GM23338 (cell line): Measurements from ENCODE around the gene YIPF5. TPM values are rescaled to one million over a fixed set of nuclear protein-coding genes. Genes with fewer than 3 reads are reported as not detected.

Experiments
- ATAC-seq: fragments of 200-7000 bp; cut with Tn5 transposase; 3 replicates; pipeline ENCODE4 v1.9.1; 2020
- DNase-seq: peaks from one replicate; pipeline ENCODE4 v3.0.0-alpha.2; 2015; ENCODE audit warnings: low spot score
- H2AFZ ChIP-seq: fragments of 200-600 bp; sonication (generic); 2 replicates; pipeline ENCODE4 v1.8.0; 2016; ENCODE audit warnings: antibody characterized with exemption, mild to moderate bottlenecking, moderate library complexity
- H3F3A ChIP-seq: fragments of 200-600 bp; sonication (generic); replicated peaks from 2 replicates; pipeline ENCODE4 v1.8.0; 2017; ENCODE audit warnings: antibody characterized with exemption, mixed run types, low read depth
- H3K27ac ChIP-seq: fragments of 200-600 bp; sonication (generic); 2 replicates; pipeline ENCODE4 v1.6.1; 2016; ENCODE audit warnings: low read depth
- H3K27me3 ChIP-seq: fragments of 200-600 bp; sonication (generic); 2 replicates; pipeline ENCODE4 v1.8.0; 2016; ENCODE audit warnings: mild to moderate bottlenecking, mixed run types, moderate library complexity; ENCODE audit not compliant: insufficient read depth
- H3K36me3 ChIP-seq: fragments of 200-600 bp; sonication (generic); 2 replicates; pipeline ENCODE4 v1.8.0; 2016; ENCODE audit warnings: mild to moderate bottlenecking; ENCODE audit not compliant: insufficient read depth
- H3K4me1 ChIP-seq: fragments of 200-600 bp; sonication (generic); 2 replicates; pipeline ENCODE4 v1.8.0; 2016; ENCODE audit warnings: mild to moderate bottlenecking, moderate library complexity; ENCODE audit not compliant: insufficient read depth
- H3K4me2 ChIP-seq: fragments of 200-600 bp; sonication (generic); 2 replicates; pipeline ENCODE4 v1.7.1; 2017; ENCODE audit warnings: mixed run types
- H3K4me3 ChIP-seq: fragments of 200-600 bp; sonication (generic); 2 replicates; pipeline ENCODE4 v1.6.1; 2016; ENCODE audit warnings: mixed run types
- H3K79me2 ChIP-seq: fragments of 200-600 bp; sonication (generic); replicated peaks from 2 replicates; pipeline ENCODE4 v1.8.0; 2017; ENCODE audit warnings: mild to moderate bottlenecking; ENCODE audit not compliant: insufficient read depth
- H3K9me2 ChIP-seq: fragments of 200-600 bp; sonication (generic); 2 replicates; pipeline ENCODE4 v1.8.0; 2017; ENCODE audit not compliant: insufficient read depth
- H4K20me1 ChIP-seq: fragments of 200-600 bp; sonication (generic); replicated peaks from 2 replicates; pipeline ENCODE4 v1.8.0; 2017; ENCODE audit warnings: mild to moderate bottlenecking; ENCODE audit not compliant: insufficient read depth
- H3K27ac Mint-ChIP-seq: 2 replicates; pipeline ENCODE4 v1.8.0; 2020; ENCODE audit warnings: inconsistent platforms, mild to moderate bottlenecking, moderate library complexity, mixed read lengths
- H3K27me3 Mint-ChIP-seq: 3 replicates; pipeline ENCODE4 v1.8.0; 2022; ENCODE audit warnings: low read depth, mild to moderate bottlenecking, moderate library complexity, mixed read lengths, inconsistent platforms; ENCODE audit not compliant: insufficient read depth, poor library complexity
- H3K36me3 Mint-ChIP-seq: 3 replicates; pipeline ENCODE4 v1.8.0; 2021; ENCODE audit warnings: low read depth, mild to moderate bottlenecking, inconsistent platforms, moderate library complexity, mixed read lengths
- H3K4me1 Mint-ChIP-seq: 3 replicates; pipeline ENCODE4 v1.8.0; 2020; ENCODE audit warnings: mild to moderate bottlenecking, inconsistent platforms, mixed read lengths
- H3K4me3 Mint-ChIP-seq: 3 replicates; pipeline ENCODE4 v1.8.0; 2021; ENCODE audit warnings: moderate library complexity, mild to moderate bottlenecking, inconsistent platforms, mixed read lengths
- H3K9me3 Mint-ChIP-seq: 3 replicates; pipeline ENCODE4 v1.8.0; 2020; ENCODE audit warnings: moderate library complexity, mild to moderate bottlenecking, inconsistent platforms, mixed read lengths
- CREB1 ChIP-seq: fragments of 250-450 bp; sonication (Bioruptor Pico); IDR thresholded peaks from 2 replicates; pipeline ENCODE4 v1.5.0; 2020; ENCODE audit warnings: low read depth, mild to moderate bottlenecking, moderate library complexity
- CTCF ChIP-seq, 2 experiments: fragments of 200-600 bp in 1 of 2; sonication (generic) in 1 of 2; conservative IDR thresholded peaks; 2 replicates each; pipeline versions ENCODE4 v1.5.1 to v1.6.1; 2016 to 2017; ENCODE audit warnings: antibody characterized with exemption in 2 of 2, low read depth in 2 of 2, mild to moderate bottlenecking in 2 of 2, moderate library complexity in 1 of 2
- ETS1 ChIP-seq: IDR thresholded peaks from 2 replicates; pipeline ENCODE4 v1.6.1; 2016; ENCODE audit warnings: antibody characterized with exemption
- EZH2 ChIP-seq: fragments of 200-600 bp; sonication (generic); IDR thresholded peaks from one replicate; pipeline ENCODE4 v1.8.0; 2017; ENCODE audit warnings: antibody characterized with exemption, mild to moderate bottlenecking, low read depth; ENCODE audit not compliant: unreplicated experiment
- EZH2phosphoT487 ChIP-seq: fragments of 200-600 bp; sonication (generic); IDR thresholded peaks from one replicate; pipeline ENCODE4 v1.8.1; 2018; ENCODE audit warnings: antibody characterized with exemption; ENCODE audit not compliant: unreplicated experiment
- JUNB ChIP-seq: IDR thresholded peaks from one replicate; pipeline ENCODE4 v1.6.1; 2016; ENCODE audit warnings: antibody characterized with exemption; ENCODE audit not compliant: unreplicated experiment
- NANOG ChIP-seq: IDR thresholded peaks from 2 replicates; pipeline ENCODE4 v1.6.1; 2016; ENCODE audit warnings: antibody characterized with exemption, borderline replicate concordance
- POLR2AphosphoS5 ChIP-seq: IDR thresholded peaks from 2 replicates; pipeline ENCODE4 v1.6.1; 2016; ENCODE audit warnings: antibody characterized with exemption, low read depth
- REST ChIP-seq: IDR thresholded peaks from one replicate; pipeline ENCODE4 v1.6.1; 2018; ENCODE audit warnings: antibody characterized with exemption; ENCODE audit not compliant: unreplicated experiment
- STAT1 ChIP-seq: IDR thresholded peaks from one replicate; pipeline ENCODE4 v1.6.1; 2016; ENCODE audit warnings: antibody characterized with exemption; ENCODE audit not compliant: unreplicated experiment
- ZNF114 ChIP-seq: fragments of 250-450 bp; sonication (Bioruptor Pico); IDR thresholded peaks from 2 replicates; pipeline ENCODE4 v1.5.0; 2020; ENCODE audit warnings: mild to moderate bottlenecking, moderate library complexity
- ZNF331 ChIP-seq: fragments of 250-450 bp; sonication (Bioruptor Pico); IDR thresholded peaks from 2 replicates; pipeline ENCODE4 v1.5.0; 2020; ENCODE audit warnings: low read depth, mild to moderate bottlenecking, moderate library complexity
- ZNF462 ChIP-seq: fragments of 250-450 bp; sonication (Bioruptor Pico); IDR thresholded peaks from 2 replicates; pipeline ENCODE4 v1.5.0; 2020; ENCODE audit warnings: mild to moderate bottlenecking, moderate library complexity
- polyA plus RNA-seq: library from polyadenylated mRNA; unstranded; fragments of >200 nt; fragmentation: Nextera tagmentation; extraction: Ambion mirVana; gene quantifications from 2 replicates; pipeline ENCODE4 v1.2.1, GENCODE V29; 2016
- total RNA-seq: library from RNA; depleted of rRNA; stranded (reverse); fragments of >200 nt; shearing (Covaris generic); gene quantifications from 2 replicates; pipeline ENCODE4 v1.2.3, GENCODE V29; 2014

Gene YIPF5
- total and polyA plus RNA-seq, 2 experiments from 2014 or later, result 28.1 to 46.5 TPM

GRCh38 chr5:144192661-144193060 is 22.2 kb upstream of the YIPF5 start:
- H3K9me3 Mint-ChIP-seq, result no peaks in the 10 kb centered on the region
- no peaks in the 10 kb centered on the region for H3K4me1 ChIP-seq
- no peaks in the 10 kb centered on the region for H3K36me3 Mint-ChIP-seq
- no peak overlapping the region for H2AFZ ChIP-seq
- H3K9me2 ChIP-seq, result no peaks in the 10 kb centered on the region
- H3K4me3 Mint-ChIP-seq, result no peak overlapping the region
- no peaks in the 10 kb centered on the region for H3K36me3 ChIP-seq
- ATAC-seq (no peak), DNase-seq (no peak)
- H3K4me3 ChIP-seq, result no peak overlapping the region
- H3K27me3 Mint-ChIP-seq, result peaks cover 2% of the 10 kb centered on the region
- H3F3A ChIP-seq, result no peaks in the 10 kb centered on the region
- no peak overlapping the region for H3K27ac Mint-ChIP-seq
- H3K4me2 ChIP-seq, result no peak overlapping the region
- no peak for TF ChIP-seq STAT1
- TF ChIP-seq CTCF (conservative IDR thresholded peaks at IDR 0.05; ENCODE audit: low read depth in 2 of 2), result no peak
- no peak for TF ChIP-seq EZH2
- TF ChIP-seq ZNF114 (CRISPR knock-in tag), result no peak
- TF ChIP-seq JUNB, result no peak
- TF ChIP-seq EZH2phosphoT487, result no peak
- no peak for TF ChIP-seq NANOG
- no peak for TF ChIP-seq CREB1 (CRISPR knock-in tag)
- TF ChIP-seq REST, result no peak
- no peak for TF ChIP-seq POLR2AphosphoS5
- no peak for TF ChIP-seq ZNF462 (CRISPR knock-in tag)
- TF ChIP-seq ETS1, result no peak
- TF ChIP-seq ZNF331 (CRISPR knock-in tag), result no peak
- no peaks in the 10 kb centered on the region for H3K79me2 ChIP-seq
- H3K4me1 Mint-ChIP-seq, result no peaks in the 10 kb centered on the region
- H4K20me1 ChIP-seq, result no peaks in the 10 kb centered on the region
- no peak overlapping the region for H3K27ac ChIP-seq
- no peaks in the 10 kb centered on the region for H3K27me3 ChIP-seq
